DND-41 (cell line): ENCODE measurements around the gene KCNJ15.

Experiments
- EZH2 ChIP-seq: IDR thresholded peaks from 3 replicates; pipeline ENCODE4 v1.6.1; 2012; ENCODE audit warnings: borderline replicate concordance, low read depth, mild to moderate bottlenecking, moderate library complexity, low read length, inconsistent platforms; ENCODE audit not compliant: severe bottlenecking
- TF ChIP-seq, protein P1 (sequence below): IDR thresholded peaks from 2 replicates; pipeline ENCODE4 v1.5.1; 2012; ENCODE audit warnings: borderline replicate concordance, low read length, moderate library complexity, mild to moderate bottlenecking; ENCODE audit not compliant: poor library complexity, severe bottlenecking; ENCODE audit errors: extremely low read depth

DNA sequence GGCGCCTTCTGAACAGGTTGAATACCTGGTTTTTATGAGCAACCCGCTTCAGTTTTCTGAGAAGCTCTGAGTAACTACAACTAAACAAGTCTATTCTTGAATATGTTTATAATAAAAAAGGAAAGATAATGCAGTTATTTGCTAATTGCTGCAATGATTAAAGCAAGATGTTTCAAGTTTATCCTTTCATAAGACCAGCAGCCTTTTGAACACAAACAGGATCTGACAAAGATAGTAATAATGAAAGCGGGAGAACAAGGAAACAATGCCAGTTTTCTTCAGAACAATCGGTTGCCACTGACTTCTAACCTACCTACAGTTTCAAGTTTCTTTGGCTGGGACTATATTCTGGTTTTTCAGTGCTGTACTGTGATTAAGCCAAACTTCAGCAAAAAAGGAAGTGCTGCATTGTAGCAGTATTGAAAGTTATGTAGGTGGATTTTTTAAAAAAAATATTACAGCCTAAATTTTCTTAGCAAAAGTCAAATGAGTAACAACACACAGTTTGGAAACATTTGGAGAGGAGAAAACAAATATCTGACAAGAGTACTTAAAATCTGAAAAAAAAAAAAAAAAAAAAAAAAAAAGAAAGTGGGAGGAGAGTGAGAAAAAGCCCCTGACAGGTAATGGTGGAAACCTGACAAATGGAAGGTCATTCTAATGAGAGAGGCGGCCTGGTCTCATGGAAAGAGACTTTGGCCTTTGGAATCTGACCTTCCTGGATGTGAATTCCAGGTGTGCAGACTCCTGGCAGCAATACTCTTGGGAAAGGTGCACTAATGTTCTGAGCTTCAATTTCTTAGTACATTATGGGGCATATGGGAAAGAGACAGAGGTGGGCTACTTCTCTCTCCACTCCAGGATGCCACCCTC, 11.4 kb downstream of the KCNJ15 start:
- TF ChIP-seq, protein P1, sequence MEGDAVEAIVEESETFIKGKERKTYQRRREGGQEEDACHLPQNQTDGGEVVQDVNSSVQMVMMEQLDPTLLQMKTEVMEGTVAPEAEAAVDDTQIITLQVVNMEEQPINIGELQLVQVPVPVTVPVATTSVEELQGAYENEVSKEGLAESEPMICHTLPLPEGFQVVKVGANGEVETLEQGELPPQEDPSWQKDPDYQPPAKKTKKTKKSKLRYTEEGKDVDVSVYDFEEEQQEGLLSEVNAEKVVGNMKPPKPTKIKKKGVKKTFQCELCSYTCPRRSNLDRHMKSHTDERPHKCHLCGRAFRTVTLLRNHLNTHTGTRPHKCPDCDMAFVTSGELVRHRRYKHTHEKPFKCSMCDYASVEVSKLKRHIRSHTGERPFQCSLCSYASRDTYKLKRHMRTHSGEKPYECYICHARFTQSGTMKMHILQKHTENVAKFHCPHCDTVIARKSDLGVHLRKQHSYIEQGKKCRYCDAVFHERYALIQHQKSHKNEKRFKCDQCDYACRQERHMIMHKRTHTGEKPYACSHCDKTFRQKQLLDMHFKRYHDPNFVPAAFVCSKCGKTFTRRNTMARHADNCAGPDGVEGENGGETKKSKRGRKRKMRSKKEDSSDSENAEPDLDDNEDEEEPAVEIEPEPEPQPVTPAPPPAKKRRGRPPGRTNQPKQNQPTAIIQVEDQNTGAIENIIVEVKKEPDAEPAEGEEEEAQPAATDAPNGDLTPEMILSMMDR, result no peak
- no peak for TF ChIP-seq EZH2
